ENCODE measurements around the gene NPAS3.

The NPAS3 gene

GRCh38 chr14:32934881-32935633 lies 3.6 kb upstream of the NPAS3 start:
- Histone ChIP-seq H2BK12ac (ENCODE audit: low read length) (no peak overlapping the region), H3K23ac (ENCODE audit: low read length) (no peak overlapping the region), H3K4ac (ENCODE audit: low read depth, low read length) (no peak overlapping the region), H3K18ac (ENCODE audit: low read length) (no peak overlapping the region), H3K79me2 (ENCODE audit: control insufficient read depth, insufficient read depth, low read length, poor library complexity) (no peaks in the 10 kb centered on the region), H3K27ac (ENCODE audit: low read depth, low read length) (no peak overlapping the region), H3K27me3 (ENCODE audit: insufficient read depth, low read length) (peaks cover 55% of the 10 kb centered on the region), H3K9ac (ENCODE audit: low read length) (no peak overlapping the region), H4K8ac (ENCODE audit: low read depth, low read length) (no peak overlapping the region), H3K14ac (ENCODE audit: low read length) (no peak overlapping the region), H3K4me1 (ENCODE audit: control insufficient read depth in 1 of 2, insufficient read depth in 2 of 2, low read length in 2 of 2) (peaks cover 15 to 17% of the 10 kb centered on the region in 2 experiments), H3K9me3 (ENCODE audit: insufficient read depth, low read depth, low read length) (peaks cover 9% of the 10 kb centered on the region), H2AFZ (ENCODE audit: insufficient read depth, low read length, poor library complexity) (no peak overlapping the region), H3K36me3 (ENCODE audit: control insufficient read depth in 1 of 2, insufficient read depth in 2 of 2, low read length in 2 of 2) (no peaks in the 10 kb centered on the region), H2AK5ac (ENCODE audit: low read length) (no peak overlapping the region), H2BK5ac (ENCODE audit: low read depth, low read length, poor library complexity) (no peak overlapping the region), H4K12ac (ENCODE audit: low read depth, low read length) (no peak overlapping the region), H3K4me2 (ENCODE audit: low read length) (peak overlapping the region; percentile 85), H3K79me1 (ENCODE audit: low read length) (peaks cover 1% of the 10 kb centered on the region), H4K91ac (ENCODE audit: low read depth, low read length) (no peak overlapping the region), H3K4me3 (ENCODE audit: low read depth, low read length) (no peak overlapping the region), H2BK120ac (ENCODE audit: insufficient read depth, low read length, poor library complexity) (no peak overlapping the region)
- no CpG with 5 or more reads among the region's 42 CpGs for WGBS (ENCODE audit: extremely low coverage, insufficient coverage, insufficient read length)
- no peak for DNase-seq

- DNase-seq: peak; percentile 56 to 71
- H2BK12ac ChIP-seq (ENCODE audit: low read length): no peak overlapping the region
- H3K4me2 ChIP-seq (ENCODE audit: low read length): peak overlapping the region; percentile 63
- H3K9ac ChIP-seq (ENCODE audit: low read length): no peak overlapping the region
- peaks cover 2 to 4% of the 10 kb centered on the region in 2 experiments for H3K4me1 ChIP-seq (ENCODE audit: control insufficient read depth in 1 of 2, insufficient read depth in 2 of 2, low read length in 2 of 2)
- peak overlapping the region; percentile 35 for H2AFZ ChIP-seq (ENCODE audit: insufficient read depth, low read length, poor library complexity)
- H3K4me3 ChIP-seq (ENCODE audit: low read depth, low read length): peak overlapping the region; percentile 75
- H3K27me3 ChIP-seq (ENCODE audit: insufficient read depth, low read length): peaks cover 30% of the 10 kb centered on the region
- no peak overlapping the region for H3K4ac ChIP-seq (ENCODE audit: low read depth, low read length)
- H3K27ac ChIP-seq (ENCODE audit: low read depth, low read length): no peak overlapping the region
- H3K23ac ChIP-seq (ENCODE audit: low read length): no peak overlapping the region
- no peak overlapping the region for H2AK5ac ChIP-seq (ENCODE audit: low read length)
- H3K14ac ChIP-seq (ENCODE audit: low read length): peak overlapping the region; percentile 19
- no peaks in the 10 kb centered on the region for H3K36me3 ChIP-seq (ENCODE audit: control insufficient read depth in 1 of 2, insufficient read depth in 2 of 2, low read length in 2 of 2)
- H3K18ac ChIP-seq (ENCODE audit: low read length): no peak overlapping the region
- no peaks in the 10 kb centered on the region for H3K9me3 ChIP-seq (ENCODE audit: insufficient read depth, low read depth, low read length)
- H2BK5ac ChIP-seq (ENCODE audit: low read depth, low read length, poor library complexity): no peak overlapping the region
- no peak overlapping the region for H2BK120ac ChIP-seq (ENCODE audit: insufficient read depth, low read length, poor library complexity)
- no CpG with 5 or more reads among the region's 80 CpGs for WGBS (ENCODE audit: extremely low coverage, insufficient coverage, insufficient read length)
- H4K12ac ChIP-seq (ENCODE audit: low read depth, low read length): no peak overlapping the region
- peaks cover 1% of the 10 kb centered on the region for H3K79me1 ChIP-seq (ENCODE audit: low read length)
- no peak overlapping the region for H4K91ac ChIP-seq (ENCODE audit: low read depth, low read length)
- H4K8ac ChIP-seq (ENCODE audit: low read depth, low read length): peak overlapping the region; percentile 29
- no peaks in the 10 kb centered on the region for H3K79me2 ChIP-seq (ENCODE audit: control insufficient read depth, insufficient read depth, low read length, poor library complexity)
These were observed 781 bp downstream of the NPAS3 start for GRCh38 chr14:32939254-32940065.

GRCh38 chr14:32940066-32940651 lies 1.5 kb downstream of the NPAS3 start:
- H3K23ac ChIP-seq (ENCODE audit: low read length): no peak overlapping the region
- peaks cover 23% of the 10 kb centered on the region for H3K27me3 ChIP-seq (ENCODE audit: insufficient read depth, low read length)
- H3K14ac ChIP-seq (ENCODE audit: low read length): no peak overlapping the region
- WGBS (ENCODE audit: extremely low coverage, insufficient coverage, insufficient read length): no CpG with 5 or more reads among the region's 13 CpGs
- H2BK12ac ChIP-seq (ENCODE audit: low read length): no peak overlapping the region
- H3K9ac ChIP-seq (ENCODE audit: low read length): no peak overlapping the region
- H3K4ac ChIP-seq (ENCODE audit: low read depth, low read length): no peak overlapping the region
- H3K4me1 ChIP-seq (ENCODE audit: control insufficient read depth in 1 of 2, insufficient read depth in 2 of 2, low read length in 2 of 2): no peaks in the 10 kb centered on the region
- peak overlapping the region; percentile 63 for H3K4me2 ChIP-seq (ENCODE audit: low read length)
- no peak overlapping the region for H2AFZ ChIP-seq (ENCODE audit: insufficient read depth, low read length, poor library complexity)
- no peak overlapping the region for H2BK120ac ChIP-seq (ENCODE audit: insufficient read depth, low read length, poor library complexity)
- no peak overlapping the region for H3K18ac ChIP-seq (ENCODE audit: low read length)
- H3K79me1 ChIP-seq (ENCODE audit: low read length): peaks cover 1% of the 10 kb centered on the region
- no peak for DNase-seq
- H3K9me3 ChIP-seq (ENCODE audit: insufficient read depth, low read depth, low read length): no peaks in the 10 kb centered on the region
- H3K4me3 ChIP-seq (ENCODE audit: low read depth, low read length): peak overlapping the region; percentile 50
- H2AK5ac ChIP-seq (ENCODE audit: low read length): no peak overlapping the region
- no peak overlapping the region for H2BK5ac ChIP-seq (ENCODE audit: low read depth, low read length, poor library complexity)
- no peak overlapping the region for H3K27ac ChIP-seq (ENCODE audit: low read depth, low read length)
- no peak overlapping the region for H4K12ac ChIP-seq (ENCODE audit: low read depth, low read length)
- no peaks in the 10 kb centered on the region for H3K36me3 ChIP-seq (ENCODE audit: control insufficient read depth in 1 of 2, insufficient read depth in 2 of 2, low read length in 2 of 2)
- no peak overlapping the region for H4K8ac ChIP-seq (ENCODE audit: low read depth, low read length)
- H3K79me2 ChIP-seq (ENCODE audit: control insufficient read depth, insufficient read depth, low read length, poor library complexity): no peaks in the 10 kb centered on the region
- no peak overlapping the region for H4K91ac ChIP-seq (ENCODE audit: low read depth, low read length)

GRCh38 chr14:32940711-32941667 lies 2.3 kb downstream of the NPAS3 start:
- no peak overlapping the region for H3K27ac ChIP-seq (ENCODE audit: low read depth, low read length)

More at GRCh38 chr14:32940711-32941667, 2.3 kb downstream of the NPAS3 start:
- no CpG with 5 or more reads among the region's 7 CpGs for WGBS (ENCODE audit: extremely low coverage, insufficient coverage, insufficient read length)
- H3K23ac ChIP-seq (ENCODE audit: low read length): no peak overlapping the region
- no peak overlapping the region for H2BK120ac ChIP-seq (ENCODE audit: insufficient read depth, low read length, poor library complexity)
- H4K8ac ChIP-seq (ENCODE audit: low read depth, low read length): no peak overlapping the region
- H3K4me1 ChIP-seq (ENCODE audit: control insufficient read depth in 1 of 2, insufficient read depth in 2 of 2, low read length in 2 of 2): no peaks in the 10 kb centered on the region
- no peaks in the 10 kb centered on the region for H3K79me2 ChIP-seq (ENCODE audit: control insufficient read depth, insufficient read depth, low read length, poor library complexity)
- no peaks in the 10 kb centered on the region for H3K36me3 ChIP-seq (ENCODE audit: control insufficient read depth in 1 of 2, insufficient read depth in 2 of 2, low read length in 2 of 2)
- H3K79me1 ChIP-seq (ENCODE audit: low read length): peaks cover 1% of the 10 kb centered on the region
- H3K4ac ChIP-seq (ENCODE audit: low read depth, low read length): no peak overlapping the region
- H3K27me3 ChIP-seq (ENCODE audit: insufficient read depth, low read length): peaks cover 20% of the 10 kb centered on the region
- H2AFZ ChIP-seq (ENCODE audit: insufficient read depth, low read length, poor library complexity): no peak overlapping the region
- H3K9ac ChIP-seq (ENCODE audit: low read length): no peak overlapping the region
- no peak overlapping the region for H2AK5ac ChIP-seq (ENCODE audit: low read length)
- no peak overlapping the region for H3K14ac ChIP-seq (ENCODE audit: low read length)
- H3K18ac ChIP-seq (ENCODE audit: low read length): no peak overlapping the region
- no peak overlapping the region for H4K12ac ChIP-seq (ENCODE audit: low read depth, low read length)
- H2BK5ac ChIP-seq (ENCODE audit: low read depth, low read length, poor library complexity): no peak overlapping the region
- H3K9me3 ChIP-seq (ENCODE audit: insufficient read depth, low read depth, low read length): no peaks in the 10 kb centered on the region
- DNase-seq: peak in 1 of 2 donors; percentile 30
- no peak overlapping the region for H2BK12ac ChIP-seq (ENCODE audit: low read length)
- H3K4me3 ChIP-seq (ENCODE audit: low read depth, low read length): no peak overlapping the region
- no peak overlapping the region for H3K4me2 ChIP-seq (ENCODE audit: low read length)
- H4K91ac ChIP-seq (ENCODE audit: low read depth, low read length): no peak overlapping the region

Measured in trophoblast cell (in vitro differentiated cells and primary cell).